Suprapubic skin (tissue), 4 donors: Measurements from ENCODE around the gene PDIK1L.

Source experiments
- EP300 ChIP-seq: sonication (generic); formaldehyde crosslinking; IDR thresholded peaks from one replicate; pipeline ENCODE4 v1.6.1; 2017; ENCODE audit warnings: antibody characterized with exemption
- POLR2AphosphoS5 ChIP-seq, 3 donors: sonication (generic); formaldehyde crosslinking; IDR thresholded peaks; one replicate each; pipeline ENCODE4 v1.6.1; 2017; ENCODE audit warnings: antibody characterized with exemption in 3 of 3
- TF ChIP-seq, protein P1 (sequence below), 2 donors: fragments of 200-600 bp in 1 of 2; fragments of 450-650 bp in 1 of 2; sonication (generic) in 1 of 2; IDR thresholded peaks; one replicate each; pipeline ENCODE4 v1.5.1; 2016 to 2019; ENCODE audit warnings: antibody characterized with exemption in 2 of 2, mild to moderate bottlenecking in 1 of 2, moderate library complexity in 1 of 2

DNA sequence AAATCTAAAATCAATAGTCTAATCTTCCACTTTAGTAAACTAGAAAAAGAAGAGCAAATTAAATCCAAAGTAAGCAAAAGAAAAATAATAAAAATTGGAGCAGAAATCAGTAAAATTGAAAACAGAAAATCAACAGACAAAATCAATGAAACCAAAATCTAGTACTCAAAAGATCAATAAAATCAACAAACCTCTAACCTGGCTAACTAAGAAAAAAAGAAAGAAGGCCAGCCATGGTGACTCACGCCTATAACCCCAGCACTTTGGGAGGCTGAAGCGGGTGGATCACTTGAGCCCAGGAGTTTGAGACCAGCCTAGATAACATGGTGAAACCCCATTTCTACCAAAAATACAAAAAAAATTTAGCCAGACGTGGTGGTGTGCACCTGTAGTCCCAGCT is 22.8 kb downstream of the PDIK1L start:
- TF ChIP-seq POLR2AphosphoS5 (IDR thresholded peaks at IDR 0.05) (no peak), EP300 (no peak)
- TF ChIP-seq, protein P1, sequence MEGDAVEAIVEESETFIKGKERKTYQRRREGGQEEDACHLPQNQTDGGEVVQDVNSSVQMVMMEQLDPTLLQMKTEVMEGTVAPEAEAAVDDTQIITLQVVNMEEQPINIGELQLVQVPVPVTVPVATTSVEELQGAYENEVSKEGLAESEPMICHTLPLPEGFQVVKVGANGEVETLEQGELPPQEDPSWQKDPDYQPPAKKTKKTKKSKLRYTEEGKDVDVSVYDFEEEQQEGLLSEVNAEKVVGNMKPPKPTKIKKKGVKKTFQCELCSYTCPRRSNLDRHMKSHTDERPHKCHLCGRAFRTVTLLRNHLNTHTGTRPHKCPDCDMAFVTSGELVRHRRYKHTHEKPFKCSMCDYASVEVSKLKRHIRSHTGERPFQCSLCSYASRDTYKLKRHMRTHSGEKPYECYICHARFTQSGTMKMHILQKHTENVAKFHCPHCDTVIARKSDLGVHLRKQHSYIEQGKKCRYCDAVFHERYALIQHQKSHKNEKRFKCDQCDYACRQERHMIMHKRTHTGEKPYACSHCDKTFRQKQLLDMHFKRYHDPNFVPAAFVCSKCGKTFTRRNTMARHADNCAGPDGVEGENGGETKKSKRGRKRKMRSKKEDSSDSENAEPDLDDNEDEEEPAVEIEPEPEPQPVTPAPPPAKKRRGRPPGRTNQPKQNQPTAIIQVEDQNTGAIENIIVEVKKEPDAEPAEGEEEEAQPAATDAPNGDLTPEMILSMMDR (IDR thresholded peaks at IDR 0.05) = no peak
